NCI-H774 (cell line): Measurements from ENCODE around the gene PKP4.

ENCODE experiments used
- DNase-seq: peaks from one replicate; lab custom pipeline; 2025; lab: John Stamatoyannopoulos, UW

PKP4 gene

GRCh38 chr2:158546412-158547144 is 89.8 kb downstream of the PKP4 start:
- DNase-seq: no peak

DNA sequence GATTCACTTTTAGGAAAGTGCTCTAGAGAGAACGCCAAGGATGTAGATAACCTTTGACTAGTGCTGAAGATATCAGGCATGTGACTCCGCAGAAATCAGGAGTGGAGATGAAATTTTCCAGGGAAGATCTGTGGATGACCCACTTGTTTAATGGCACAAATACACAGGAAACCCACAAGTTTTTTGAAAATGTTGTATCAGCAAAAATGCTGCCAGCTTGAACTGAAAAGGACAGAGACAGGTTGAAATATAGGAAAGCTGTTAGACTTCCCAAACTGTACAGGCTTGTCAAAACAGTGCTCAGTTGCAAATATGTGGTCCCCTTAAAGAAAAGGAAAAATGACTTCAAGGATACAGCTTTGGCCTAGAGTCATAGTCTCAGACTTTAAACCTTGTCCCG is 96.5 kb downstream of the PKP4 start:
- no peak for DNase-seq

DNA sequence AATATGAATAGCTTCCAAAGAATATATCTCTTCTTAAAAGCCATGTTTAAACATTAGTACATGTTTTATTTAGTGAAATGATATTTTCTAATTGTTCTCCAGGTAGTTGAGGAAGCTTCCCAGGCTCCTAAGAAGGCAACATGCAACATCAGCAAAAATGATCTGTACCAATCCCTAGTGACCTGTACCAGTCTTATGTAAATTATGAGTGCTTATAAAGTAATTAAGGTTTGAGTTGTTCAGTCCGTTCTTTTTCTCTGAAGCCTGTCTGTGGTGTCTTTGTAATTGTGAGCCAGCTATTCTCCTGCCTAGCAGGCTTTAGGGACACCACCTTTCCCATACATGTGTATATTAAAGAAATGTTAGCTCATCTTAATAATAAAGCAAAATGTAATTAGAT is 98.2 kb downstream of the PKP4 start:
- no peak for DNase-seq

DNA sequence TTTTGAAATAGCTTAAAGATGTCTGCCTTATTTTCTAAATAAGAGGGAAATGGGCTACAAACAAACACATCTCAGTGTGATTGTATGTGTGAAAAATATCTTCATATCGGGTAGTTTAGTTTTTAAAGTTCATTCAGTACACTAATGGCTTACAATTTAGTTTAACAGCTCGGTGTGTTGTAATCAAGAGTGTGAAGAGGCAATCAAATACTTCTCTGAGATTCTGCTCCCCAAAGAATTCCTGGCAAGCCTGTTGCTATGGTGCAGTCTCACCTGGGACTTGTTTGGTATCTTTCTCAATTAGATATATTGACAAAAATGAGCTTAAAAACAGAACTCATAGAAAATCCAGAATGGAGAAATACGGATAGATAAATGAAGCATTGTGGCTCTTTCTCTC is 99.4 kb downstream of the PKP4 start:
- no peak for DNase-seq

- no peak for DNase-seq
These were observed 101.0 kb downstream of the PKP4 start for GRCh38 chr2:158557752-158558151.

DNA sequence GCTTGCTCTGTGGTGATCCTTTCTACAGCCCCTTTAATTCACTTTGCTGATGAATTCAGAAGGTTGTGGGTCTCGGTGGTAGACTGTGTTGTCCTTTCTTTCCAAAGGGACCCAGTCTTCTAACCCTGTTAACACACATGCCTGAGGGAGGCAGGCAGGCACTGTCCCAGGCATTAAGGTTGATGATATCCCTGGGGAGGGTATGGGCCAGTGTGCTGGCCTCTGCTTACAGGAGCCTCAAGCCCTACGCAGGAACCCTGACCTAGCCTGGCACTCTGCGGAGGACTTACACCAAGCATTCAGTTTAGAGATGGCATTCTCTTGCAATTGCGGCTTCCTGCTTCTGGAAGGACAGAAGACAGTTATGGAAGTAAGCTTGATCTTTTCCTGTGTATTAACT is 102.5 kb downstream of the PKP4 start:
- DNase-seq: no peak

GRCh38 chr2:158560259-158560658 is 103.5 kb downstream of the PKP4 start:
- no peak for DNase-seq

GRCh38 chr2:158561054-158561453 is 104.3 kb downstream of the PKP4 start:
- no peak for DNase-seq

- no peak for DNase-seq
These were observed 110.5 kb downstream of the PKP4 start for GRCh38 chr2:158567208-158567607.

- DNase-seq: no peak
These were observed 112.5 kb downstream of the PKP4 start for GRCh38 chr2:158569284-158569683.

GRCh38 chr2:158570869-158571268 is 114.1 kb downstream of the PKP4 start:
- no peak for DNase-seq

GRCh38 chr2:158573739-158574138 is 117.0 kb downstream of the PKP4 start:
- no peak for DNase-seq

DNA sequence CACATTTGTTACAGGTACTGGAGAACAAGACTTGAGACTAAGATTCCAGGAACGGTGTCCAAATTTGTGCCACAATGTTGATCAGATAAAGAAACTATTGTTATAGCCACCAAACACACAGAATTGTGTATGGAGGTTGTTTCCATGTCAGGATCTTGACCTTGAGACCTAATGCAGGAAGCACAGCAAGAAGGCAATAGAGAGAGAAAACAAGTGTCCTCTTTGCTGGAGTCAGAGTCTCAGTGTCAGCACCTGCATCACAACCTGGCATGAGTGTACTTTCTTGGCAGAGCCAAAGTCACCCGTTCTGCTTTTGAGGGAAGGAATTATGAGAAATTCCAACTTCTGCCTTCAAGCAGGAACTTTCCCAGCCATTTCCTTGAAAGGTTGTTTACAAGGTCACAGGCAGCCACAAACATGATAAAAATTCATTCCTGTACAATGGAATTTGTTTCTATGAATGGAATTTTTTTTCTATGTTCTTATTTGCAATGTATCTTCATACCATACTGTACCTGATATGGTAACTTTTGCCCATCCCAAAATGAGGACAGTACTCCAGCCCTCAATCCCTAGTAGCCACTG is 118.4 kb downstream of the PKP4 start:
- DNase-seq: no peak

GRCh38 chr2:158577141-158577540 is 120.4 kb downstream of the PKP4 start:
- no peak for DNase-seq

- DNase-seq: no peak
These were observed 122.1 kb downstream of the PKP4 start for GRCh38 chr2:158578703-158579330.

GRCh38 chr2:158579928-158580327 is 123.2 kb downstream of the PKP4 start:
- no peak for DNase-seq

DNA sequence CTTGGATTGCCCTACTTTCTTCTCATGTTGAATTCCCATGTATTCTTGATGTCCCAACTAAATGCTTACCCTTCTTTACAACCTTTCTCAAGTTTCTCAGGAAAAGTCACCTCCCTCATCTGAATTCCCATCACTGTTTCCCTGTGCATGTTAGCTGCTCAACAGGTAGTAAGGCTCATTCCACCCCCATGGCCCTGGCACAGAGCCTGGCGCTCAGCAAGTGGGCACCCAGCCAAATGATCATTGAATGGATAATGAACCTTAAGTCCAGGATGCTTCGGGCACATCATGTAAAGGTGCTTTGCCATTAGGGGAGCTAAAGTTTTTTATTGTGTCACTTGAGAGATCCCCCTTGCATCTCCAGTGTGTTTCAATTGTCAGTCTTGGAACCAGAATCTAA is 124.0 kb downstream of the PKP4 start:
- no peak for DNase-seq

DNA sequence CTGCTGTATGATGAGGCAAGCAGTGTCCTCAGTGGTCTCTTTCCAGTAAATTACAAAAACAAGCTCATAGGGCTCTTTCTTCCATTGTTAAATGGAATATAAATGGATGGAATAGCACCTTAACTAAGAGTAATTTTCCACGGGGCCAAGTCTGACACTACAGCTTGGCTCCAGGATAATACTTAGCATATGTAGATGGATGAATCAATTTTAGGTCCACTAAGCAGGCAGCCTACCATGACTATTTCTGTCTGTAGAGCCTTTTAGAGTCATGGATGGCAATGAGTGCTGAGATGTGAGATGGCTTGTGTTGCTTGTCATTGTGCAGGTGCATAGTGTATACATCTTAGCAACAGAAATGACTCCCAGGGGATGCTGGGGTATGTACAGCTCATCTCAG is 125.9 kb downstream of the PKP4 start:
- no peak for DNase-seq

- DNase-seq: no peak
These were observed 127.2 kb downstream of the PKP4 start for GRCh38 chr2:158583923-158584322.

- DNase-seq: no peak
These were observed 129.7 kb downstream of the PKP4 start for GRCh38 chr2:158586491-158586890.

- DNase-seq: no peak
These were observed 132.6 kb downstream of the PKP4 start for GRCh38 chr2:158589303-158589702.

DNA sequence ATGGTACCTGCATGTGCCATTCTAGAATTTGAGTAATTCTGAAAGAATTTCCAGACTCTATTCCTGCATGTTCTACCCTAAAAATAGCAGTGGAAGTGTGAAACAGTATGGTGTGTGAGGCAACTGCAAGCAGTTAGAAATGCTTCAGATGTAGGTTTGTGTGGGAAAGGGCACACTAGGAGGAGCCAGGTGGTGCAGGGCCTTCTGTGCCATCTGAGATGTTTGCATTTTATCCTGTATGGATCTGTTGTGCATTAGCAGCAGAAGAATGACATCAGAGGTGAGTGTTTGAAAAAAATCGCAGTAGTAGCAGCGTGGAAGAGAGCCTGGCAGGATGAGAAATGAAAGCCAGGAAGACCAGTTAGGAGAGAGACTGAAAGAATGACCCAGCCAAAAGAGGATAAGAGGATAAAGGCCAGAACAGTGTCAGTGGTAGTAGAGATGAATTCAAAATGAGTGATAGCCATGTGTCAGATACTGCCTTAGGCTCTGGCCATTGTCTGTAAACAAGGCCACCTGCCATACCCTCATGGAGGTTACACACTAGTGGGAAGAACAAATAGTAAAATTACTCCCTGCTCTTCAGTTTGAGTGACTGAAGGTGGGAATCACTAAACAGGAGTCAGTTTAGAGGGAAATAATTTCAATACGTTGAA is 142.2 kb downstream of the PKP4 start:
- DNase-seq: no peak

GRCh38 chr2:158599609-158600008 is 142.9 kb downstream of the PKP4 start:
- DNase-seq: no peak
